GM12878 (cell line): ENCODE data around the gene FKRP.

Experiments used
- CTCF ChIP-seq, 3 experiments: IDR thresholded peaks in 2 of 3; conservative IDR thresholded peaks in 1 of 3; 2 replicates each; pipeline ENCODE4 v1.5.1; 2011; ENCODE audit warnings: low read depth in 3 of 3, low read length in 3 of 3, mild to moderate bottlenecking in 3 of 3, control low read depth in 2 of 3, moderate library complexity in 2 of 3, inconsistent platforms in 1 of 3, mixed read lengths in 1 of 3; ENCODE audit not compliant: control insufficient read depth in 2 of 3, insufficient read depth in 1 of 3; ENCODE audit errors: extremely low read depth in 1 of 3
- USF2 ChIP-seq: IDR thresholded peaks from 2 replicates; pipeline ENCODE4 v1.6.1; 2011; ENCODE audit warnings: low read depth, low read length, improper control_type of control experiment, borderline replicate concordance

DNA sequence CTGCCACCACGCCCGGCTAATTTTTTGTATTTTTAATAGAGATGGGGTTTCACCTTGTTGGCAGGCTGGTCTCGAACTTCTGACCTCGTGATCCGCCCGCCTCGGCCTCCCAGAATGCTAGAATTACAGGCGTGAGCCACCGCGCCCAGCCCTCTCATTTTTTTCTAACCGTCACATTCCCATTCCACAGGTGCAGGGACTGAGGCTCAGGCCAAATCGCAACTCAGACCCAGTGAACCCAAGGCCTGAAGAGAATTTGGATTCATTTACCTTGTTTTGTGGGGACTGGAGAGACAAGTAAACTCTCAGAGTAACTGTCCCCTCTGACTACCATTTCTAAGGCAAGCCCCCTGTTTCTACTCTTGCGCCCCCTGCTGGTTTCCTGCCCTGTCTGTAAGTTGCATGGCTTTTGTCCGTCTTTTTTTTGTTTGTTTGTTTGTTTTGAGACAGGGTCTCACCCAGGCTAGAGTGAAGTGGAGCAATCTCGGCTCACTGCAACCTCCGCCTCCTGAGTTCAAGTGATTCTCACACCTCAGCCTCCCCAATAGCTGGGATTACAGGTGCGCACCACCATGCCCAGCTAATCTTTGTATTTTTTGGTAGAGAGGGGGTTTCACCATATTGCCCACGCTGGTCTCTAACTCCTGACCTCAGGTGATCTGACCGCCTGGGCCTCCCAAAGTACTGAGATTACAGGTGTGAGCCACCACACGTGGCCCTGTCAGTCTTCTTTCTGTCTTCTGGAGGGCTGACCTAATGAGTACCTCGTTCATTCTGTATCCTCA lies 2.7 kb downstream of the FKRP start:
- TF ChIP-seq CTCF (IDR thresholded peaks at IDR 0.05 in 2 of 3, conservative IDR thresholded peaks at IDR 0.05 in 1 of 3; ENCODE audit: control insufficient read depth in 2 of 3, extremely low read depth in 1 of 3, insufficient read depth in 1 of 3, low read depth in 3 of 3, low read length in 3 of 3) (peak; percentile 55 to 85 (median 77)), USF2 (no peak)
